Measurements from ENCODE around the gene DNAAF8. TPM values are rescaled to one million over a fixed set of nuclear protein-coding genes. Genes with fewer than 3 reads are reported as not detected.

DNAAF8 gene
- total RNA-seq, 1 donor: 1.7 TPM

DNA sequence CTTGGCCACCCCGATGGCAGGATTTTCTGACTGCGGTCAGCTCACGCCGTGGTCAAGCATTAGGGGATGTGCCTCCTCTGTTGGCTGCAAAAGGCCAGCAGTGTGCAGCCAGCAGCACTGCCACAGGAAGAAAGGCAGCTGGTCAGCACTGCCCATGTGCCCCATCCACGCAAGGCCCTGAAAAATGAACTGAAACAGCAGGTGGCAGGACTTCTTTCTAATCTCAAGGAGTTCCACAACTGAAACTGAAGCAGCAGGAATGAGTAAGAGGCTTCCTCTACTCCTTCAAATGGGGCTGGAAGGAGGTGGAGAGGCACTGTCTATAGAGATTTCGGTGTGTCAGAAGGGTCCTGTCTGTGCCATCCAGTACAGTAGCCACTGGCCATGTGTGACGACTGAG lies 29.5 kb downstream of the DNAAF8 start:
- DNase-seq (ENCODE audit: low read depth): no peak
- TF ChIP-seq, protein P1, sequence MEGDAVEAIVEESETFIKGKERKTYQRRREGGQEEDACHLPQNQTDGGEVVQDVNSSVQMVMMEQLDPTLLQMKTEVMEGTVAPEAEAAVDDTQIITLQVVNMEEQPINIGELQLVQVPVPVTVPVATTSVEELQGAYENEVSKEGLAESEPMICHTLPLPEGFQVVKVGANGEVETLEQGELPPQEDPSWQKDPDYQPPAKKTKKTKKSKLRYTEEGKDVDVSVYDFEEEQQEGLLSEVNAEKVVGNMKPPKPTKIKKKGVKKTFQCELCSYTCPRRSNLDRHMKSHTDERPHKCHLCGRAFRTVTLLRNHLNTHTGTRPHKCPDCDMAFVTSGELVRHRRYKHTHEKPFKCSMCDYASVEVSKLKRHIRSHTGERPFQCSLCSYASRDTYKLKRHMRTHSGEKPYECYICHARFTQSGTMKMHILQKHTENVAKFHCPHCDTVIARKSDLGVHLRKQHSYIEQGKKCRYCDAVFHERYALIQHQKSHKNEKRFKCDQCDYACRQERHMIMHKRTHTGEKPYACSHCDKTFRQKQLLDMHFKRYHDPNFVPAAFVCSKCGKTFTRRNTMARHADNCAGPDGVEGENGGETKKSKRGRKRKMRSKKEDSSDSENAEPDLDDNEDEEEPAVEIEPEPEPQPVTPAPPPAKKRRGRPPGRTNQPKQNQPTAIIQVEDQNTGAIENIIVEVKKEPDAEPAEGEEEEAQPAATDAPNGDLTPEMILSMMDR (IDR thresholded peaks at IDR 0.05; ENCODE audit: insufficient read depth, low read depth, low read length): no peak

DNA sequence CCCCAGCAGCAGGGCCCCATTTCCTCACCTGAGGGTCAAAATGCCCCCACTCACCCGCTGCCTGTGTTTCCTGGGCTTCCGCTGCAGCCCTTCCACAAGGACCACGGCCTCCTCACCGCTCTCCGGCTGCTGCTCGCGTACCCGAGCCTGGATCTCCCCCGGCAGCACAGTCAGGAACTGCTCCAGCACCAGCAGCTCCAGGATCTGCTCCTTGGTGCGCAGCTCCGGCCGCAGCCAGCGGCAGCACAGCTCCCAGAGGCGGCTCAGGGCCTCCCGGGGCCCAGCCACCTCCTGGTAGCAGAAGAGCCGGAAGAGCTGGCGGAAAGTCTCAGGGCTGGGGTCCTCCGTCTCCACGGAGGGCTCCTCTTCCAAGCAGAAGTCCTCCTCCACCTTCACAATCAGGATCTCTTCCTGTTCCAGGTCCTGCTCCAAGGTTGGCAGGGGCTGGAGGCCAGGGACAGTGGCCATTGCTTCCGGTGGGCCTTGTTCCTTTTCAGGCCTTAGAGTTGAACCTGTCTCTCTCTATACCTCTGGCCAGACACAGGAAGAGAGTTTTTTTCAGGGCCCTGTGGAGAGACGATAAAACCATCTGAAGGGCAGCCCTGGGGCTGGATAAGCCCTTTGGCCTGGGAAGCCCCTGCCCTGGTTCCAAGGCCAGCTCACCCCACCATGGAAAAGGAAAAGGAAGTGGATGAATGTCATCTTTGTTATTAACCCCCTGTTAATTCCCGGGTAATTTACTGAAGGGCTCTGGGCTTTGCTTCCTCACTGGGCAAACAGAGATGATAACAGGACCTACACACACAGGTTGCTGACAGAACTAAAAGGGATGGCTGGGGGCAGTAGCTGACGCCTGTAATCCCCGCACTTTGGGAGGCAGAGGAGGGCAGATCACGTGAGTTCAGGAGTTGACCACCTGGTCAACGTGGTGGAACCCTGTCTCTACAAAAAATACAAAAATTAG lies 31.5 kb downstream of the DNAAF8 start:
- DNase-seq (ENCODE audit: low read depth): no peak
- TF ChIP-seq, protein P1 (IDR thresholded peaks at IDR 0.05; ENCODE audit: insufficient read depth, low read depth, low read length): no peak
- H3K4me3 ChIP-seq (ENCODE audit: low read depth, low read length): peak overlapping the region; percentile 78

More for the DNA sequence above, 29.5 kb downstream of the DNAAF8 start:
- H3K4me3 ChIP-seq (ENCODE audit: low read depth, low read length): no peak overlapping the region

DNA sequence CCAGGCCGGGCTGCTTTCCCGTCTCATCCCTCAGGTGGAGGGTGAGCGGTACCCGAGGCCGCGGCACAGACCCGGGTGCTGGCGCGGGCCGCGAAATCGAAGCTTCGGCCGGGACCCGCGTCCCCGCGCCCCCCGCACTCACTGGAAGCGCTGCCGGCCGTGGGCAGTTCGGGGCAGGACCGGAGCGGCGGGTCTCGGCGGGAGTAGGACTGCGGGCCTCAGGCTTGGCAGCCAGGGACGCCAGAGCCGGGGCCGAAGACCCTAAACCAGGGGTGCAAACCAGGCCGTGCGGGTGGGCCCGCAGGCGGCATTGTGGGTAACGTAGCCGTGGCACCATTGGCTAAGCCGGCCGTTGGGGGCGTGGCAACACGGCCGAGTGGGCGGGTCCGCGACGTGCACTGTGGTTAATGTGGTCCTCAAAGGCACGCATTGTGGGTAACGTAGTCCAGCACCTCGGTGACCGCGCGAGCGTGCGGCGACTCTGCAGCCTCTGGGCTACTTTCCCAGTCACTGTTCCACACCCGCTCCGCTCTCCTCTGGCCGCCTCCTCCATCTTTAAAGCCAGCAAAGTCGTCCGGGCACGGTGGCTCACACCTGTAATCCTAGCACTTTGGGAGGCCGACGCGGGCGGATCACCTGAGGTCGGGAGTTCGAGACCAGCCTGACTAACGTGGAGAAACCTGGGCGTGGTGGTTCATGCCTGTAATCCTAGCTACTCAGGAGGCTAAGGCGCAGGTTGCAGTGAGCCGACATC lies 32.7 kb downstream of the DNAAF8 start, which contains the start of gene ZNF500:
TSS of gene ZNF500 (minus strand) at position 288 of the 754 bp plus-strand sequence. CDS start 1,184 bp downstream, outside the sequence.
- DNase-seq (ENCODE audit: low read depth): peak; percentile 94
- TF ChIP-seq, protein P1 (IDR thresholded peaks at IDR 0.05; ENCODE audit: insufficient read depth, low read depth, low read length): no peak
- peak within 1 kb of the TSS; percentile 78 for H3K4me3 ChIP-seq (ENCODE audit: low read depth, low read length)

DNA sequence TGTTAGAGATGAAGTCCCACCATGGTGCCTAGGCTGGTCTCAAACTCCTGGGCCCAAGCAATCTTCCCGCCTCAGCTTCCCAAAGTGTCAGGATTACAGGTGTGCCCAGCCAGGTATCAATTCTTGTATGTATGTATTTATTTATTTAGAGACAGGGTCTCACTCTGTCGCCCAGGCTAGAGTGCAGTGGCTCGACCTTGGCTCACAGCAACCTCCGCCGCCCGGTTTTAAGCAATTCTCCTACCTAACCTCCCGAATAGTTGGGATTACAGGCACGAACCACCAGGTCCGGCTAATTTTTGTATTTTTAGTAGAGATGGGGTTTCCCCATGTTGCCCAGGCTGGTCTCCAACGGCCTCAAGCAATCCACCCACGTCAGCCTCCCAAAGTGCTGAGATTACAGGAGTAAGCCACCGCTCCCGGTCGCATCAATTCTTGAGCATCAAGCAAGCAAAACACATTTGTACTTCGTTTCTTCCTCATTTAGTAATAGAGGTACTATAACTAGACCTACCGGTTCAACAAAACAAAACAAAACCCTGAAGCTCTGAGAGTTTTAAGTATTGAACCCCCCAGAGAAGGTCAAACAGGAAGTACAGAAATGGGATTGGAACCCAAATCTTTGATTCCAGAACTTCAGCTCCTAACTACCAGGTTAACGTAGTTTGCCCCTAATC lies 33.7 kb downstream of the DNAAF8 start:
- H3K4me3 ChIP-seq (ENCODE audit: low read depth, low read length): peak overlapping the region; percentile 78
- peak; percentile 54 for DNase-seq (ENCODE audit: low read depth)
- TF ChIP-seq, protein P1 (IDR thresholded peaks at IDR 0.05; ENCODE audit: insufficient read depth, low read depth, low read length): no peak

DNA sequence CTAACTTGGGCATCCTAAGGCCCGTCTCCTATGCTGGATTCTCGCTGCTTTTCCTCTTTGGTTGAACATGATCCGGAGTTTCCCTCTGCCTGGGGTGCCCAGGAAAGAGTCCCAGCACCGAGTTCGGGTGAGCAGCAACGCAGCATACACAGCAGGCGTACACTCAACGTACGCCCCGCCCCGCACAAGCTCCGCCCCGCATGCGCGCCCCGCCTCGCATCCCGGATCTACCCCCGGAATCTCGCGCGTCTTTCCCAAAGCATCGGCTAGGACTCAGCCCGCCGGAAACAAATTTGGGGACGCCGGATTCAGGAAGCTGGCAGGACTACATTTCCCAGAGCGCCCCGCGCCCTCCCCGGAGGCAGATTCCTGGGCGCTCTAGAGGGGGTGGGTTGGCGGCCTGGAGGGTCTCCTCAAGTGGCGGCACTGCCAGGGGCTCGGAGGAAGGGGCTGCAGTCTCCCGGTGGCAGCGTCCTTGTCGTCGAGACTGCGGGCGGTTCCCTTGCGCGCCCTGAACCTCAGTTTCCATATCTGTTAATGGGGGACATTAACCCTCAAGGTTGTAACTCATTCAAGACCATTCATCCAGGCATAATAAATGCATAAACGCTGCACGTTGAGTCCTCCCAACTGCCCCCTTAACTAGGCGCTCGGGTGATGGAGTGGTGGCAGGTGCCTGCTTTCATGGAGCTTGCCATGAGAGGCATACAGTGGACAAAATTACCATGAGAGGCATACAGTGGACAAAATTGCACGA lies 34.4 kb downstream of the DNAAF8 start:
- peak; percentile 95 for DNase-seq (ENCODE audit: low read depth)
- H3K4me3 ChIP-seq (ENCODE audit: low read depth, low read length): peak overlapping the region; percentile 78
- TF ChIP-seq, protein P1 (IDR thresholded peaks at IDR 0.05; ENCODE audit: insufficient read depth, low read depth, low read length): no peak

DNA sequence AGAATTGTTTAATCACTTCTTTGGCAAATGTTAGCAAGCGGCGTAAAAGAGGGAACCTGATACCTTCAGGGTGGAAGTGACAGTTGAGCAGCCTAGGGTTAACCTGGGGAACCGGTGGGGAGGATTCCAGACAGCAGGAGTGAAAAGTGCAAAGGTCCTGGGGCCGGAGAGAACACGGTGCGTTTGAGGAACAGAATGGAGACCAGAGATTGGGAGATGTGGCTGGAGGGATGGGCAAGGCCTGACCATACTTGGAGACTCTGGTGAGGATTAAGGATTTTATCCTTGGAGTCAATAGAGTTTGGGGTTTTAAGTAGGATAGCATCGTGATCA lies 34.9 kb downstream of the DNAAF8 start:
- no peak for DNase-seq (ENCODE audit: low read depth)
- TF ChIP-seq, protein P1 (IDR thresholded peaks at IDR 0.05; ENCODE audit: insufficient read depth, low read depth, low read length): no peak
- no peak overlapping the region for H3K4me3 ChIP-seq (ENCODE audit: low read depth, low read length)
